ENCODE data around the gene CIC. TPM values are rescaled to one million over a fixed set of nuclear protein-coding genes. Genes with fewer than 3 reads are reported as not detected.

CIC gene
- total RNA-seq, 2 donors from 2014 or later: 40.5 to 61.0 TPM

GRCh38 chr19:42282819-42283187 lies 13.8 kb downstream of the CIC start:
- H3K36me3 ChIP-seq (replicated peaks in 1 of 2; ENCODE audit: insufficient read depth in 1 of 2, low read depth in 2 of 2): peaks cover 0 to 5% of the 10 kb centered on the region in 2 donors
- no peak for ATAC-seq
- intact Hi-C loops (cut with DNase I): no loop called here
- TF ChIP-seq CTCF (IDR thresholded peaks at IDR 0.05) (no peak), POLR2A (IDR thresholded peaks at IDR 0.05) (no peak)
- H3K27me3 ChIP-seq: no peaks in the 10 kb centered on the region
- peak overlapping the region; percentile 83 to 93 (median 90) for H3K27ac ChIP-seq
- no peak overlapping the region for H3K4me3 ChIP-seq
- WGBS, 2 donors: 48 to 49% methylated on average over 4 of the region's 4 CpGs
- no peaks in the 10 kb centered on the region for H3K9me3 ChIP-seq
- DNase-seq: no peak
- peaks cover 73% of the 10 kb centered on the region for H3K4me1 ChIP-seq

GRCh38 chr19:42283188-42284065 lies 14.4 kb downstream of the CIC start:
- 1 to 3% methylated on average over 9 to 64 of the region's 74 CpGs for WGBS, 2 donors
- DNase-seq (peak; percentile 96 to 98 (median 96)), ATAC-seq (peak; percentile 84)
- H3K4me1 ChIP-seq: peaks cover 67% of the 10 kb centered on the region
- H3K4me3 ChIP-seq: no peak overlapping the region
- intact Hi-C loops (cut with DNase I): no loop called here
- TF ChIP-seq CTCF (IDR thresholded peaks at IDR 0.05): peak in 2 of 7 experiments; percentile 6 to 25
- TF ChIP-seq POLR2A (IDR thresholded peaks at IDR 0.05): peak in 2 of 3 donors; percentile 50 to 70
- peak overlapping the region; percentile 83 to 93 (median 90) for H3K27ac ChIP-seq
- no peaks in the 10 kb centered on the region for H3K9me3 ChIP-seq
- H3K27me3 ChIP-seq: no peaks in the 10 kb centered on the region
- peaks cover 0 to 5% of the 10 kb centered on the region in 2 donors for H3K36me3 ChIP-seq (replicated peaks in 1 of 2; ENCODE audit: insufficient read depth in 1 of 2, low read depth in 2 of 2)

- ATAC-seq (peak; percentile 68), DNase-seq (peak; percentile 84 to 85 (median 84))
- peaks cover 60% of the 10 kb centered on the region for H3K4me1 ChIP-seq
- H3K27ac ChIP-seq: peak overlapping the region; percentile 83 to 93 (median 90)
- no peak overlapping the region for H3K4me3 ChIP-seq
- no peaks in the 10 kb centered on the region for H3K9me3 ChIP-seq
- intact Hi-C loops (cut with DNase I): no loop called here
- peak in 1 of 7 experiments; percentile 10 for TF ChIP-seq CTCF (IDR thresholded peaks at IDR 0.05)
- TF ChIP-seq POLR2A (IDR thresholded peaks at IDR 0.05): no peak
- no peaks in the 10 kb centered on the region for H3K27me3 ChIP-seq
- peaks cover 5 to 6% of the 10 kb centered on the region in 2 donors for H3K36me3 ChIP-seq (replicated peaks in 1 of 2; ENCODE audit: insufficient read depth in 1 of 2, low read depth in 2 of 2)
- WGBS, 2 donors: 0% methylated on average over 30 of the region's 76 CpGs; no CpG with 5 or more reads in 1 of the 2 donors
Measured at GRCh38 chr19:42284066-42284501, 15.0 kb downstream of the CIC start.

GRCh38 chr19:42284591-42285341 lies 15.7 kb downstream of the CIC start:
- DNase-seq: peak in 2 of 4 donors; percentile 30 to 40
- TF ChIP-seq CTCF (IDR thresholded peaks at IDR 0.05) (no peak), POLR2A (IDR thresholded peaks at IDR 0.05) (no peak)
- Histone ChIP-seq H3K36me3 (replicated peaks in 1 of 2; ENCODE audit: insufficient read depth in 1 of 2, low read depth in 2 of 2) (peaks cover 12 to 13% of the 10 kb centered on the region in 2 donors), H3K4me3 (peak overlapping the region in 1 of 2 donors; percentile 20), H3K4me1 (peaks cover 53% of the 10 kb centered on the region), H3K9me3 (no peaks in the 10 kb centered on the region), H3K27ac (peak overlapping the region; percentile 54 to 93 (median 73)), H3K27me3 (no peaks in the 10 kb centered on the region)
- intact Hi-C loops (cut with DNase I): no loop called here
- no peak for ATAC-seq
- 3 to 7% methylated on average over 22 to 41 of the region's 41 CpGs for WGBS, 2 donors

Measured in body of pancreas (tissue), 4 donors.